Lower leg skin (tissue), 4 donors: Measurements from ENCODE around the gene ARHGAP22. TPM values are rescaled to one million over a fixed set of nuclear protein-coding genes. Genes with fewer than 3 reads are reported as not detected.
A peak's percentile ranks its signal among the peaks of the same experiment; 100 is the strongest.

Experiments used
- DNase-seq, 2 donors: peaks; one replicate each; pipeline ENCODE4 v3.0.0-alpha.2; 2019; ENCODE audit warnings: low spot score in 2 of 2
- H3K4me3 ChIP-seq: fragments of 200-600 bp; sonication (generic); 2 replicates; pipeline ENCODE4 v1.5.1; 2017; ENCODE audit warnings: mild to moderate bottlenecking, low read depth; ENCODE audit not compliant: poor library complexity, severe bottlenecking
- CTCF ChIP-seq, 3 donors: fragments of 450-650 bp; IDR thresholded peaks; one replicate each; pipeline ENCODE4 v1.5.1; 2016; ENCODE audit warnings: antibody characterized with exemption in 3 of 3, mild to moderate bottlenecking in 3 of 3, moderate library complexity in 2 of 3
- POLR2A ChIP-seq, 2 donors: fragments of 450-650 bp; IDR thresholded peaks; one replicate each; pipeline ENCODE4 v1.6.1; 2016 to 2017; ENCODE audit warnings: antibody characterized with exemption in 2 of 2, mild to moderate bottlenecking in 1 of 2, moderate library complexity in 1 of 2
- WGBS, 2 donors: methylation state at CpG; one replicate each; pipeline ENCODE4 v1.1.5; 2018; 5-methylcytosine and 5-hydroxymethylcytosine counted together
- intact Hi-C: fragments of 100-400 bp; cut with DNase I; formaldehyde crosslinking; loops from one replicate; pipeline ENCODE4 v1.15.0; 2023; ENCODE audit warnings: low total_unique reads
- total RNA-seq, 4 donors: library from RNA; depleted of rRNA; stranded (reverse); fragments of >200 nt; gene quantifications; one replicate each; pipeline ENCODE4 v1.1.0, GENCODE V29; 2016

ARHGAP22 gene
- total RNA-seq, 4 donors from 2014 or later = 0.46 to 3.0 (median 1.4) TPM

GRCh38 chr10:48610585-48611093, 5.8 kb upstream of the ARHGAP22 start:
- H3K4me3 ChIP-seq = no peak overlapping the region
- DNase-seq = peak in 1 of 2 donors; percentile 39
- intact Hi-C loops = no loop called here
- WGBS, 2 donors = 89 to 96% methylated on average over 4 of the region's 4 CpGs
- TF ChIP-seq POLR2A (IDR thresholded peaks at IDR 0.05) (no peak), CTCF (IDR thresholded peaks at IDR 0.05) (no peak)

- DNase-seq = peak in 1 of 2 donors; percentile 70
- H3K4me3 ChIP-seq = no peak overlapping the region
- 78 to 85% methylated on average over 4 of the region's 4 CpGs for WGBS, 2 donors
- no peak for TF ChIP-seq POLR2A (IDR thresholded peaks at IDR 0.05)
- TF ChIP-seq CTCF (IDR thresholded peaks at IDR 0.05) = no peak
- intact Hi-C loops = no loop called here
These were observed 5.2 kb upstream of the ARHGAP22 start for GRCh38 chr10:48609899-48610584.

GRCh38 chr10:48609441-48609840, 4.6 kb upstream of the ARHGAP22 start:
- H3K4me3 ChIP-seq = no peak overlapping the region
- TF ChIP-seq POLR2A (IDR thresholded peaks at IDR 0.05) (no peak), CTCF (IDR thresholded peaks at IDR 0.05) (no peak)
- intact Hi-C loops = no loop called here
- WGBS, 2 donors = 82 to 87% methylated on average over 5 of the region's 5 CpGs
- no peak for DNase-seq

- no peak for DNase-seq
- intact Hi-C loops = no loop called here
- no peak overlapping the region for H3K4me3 ChIP-seq
- no peak for TF ChIP-seq POLR2A (IDR thresholded peaks at IDR 0.05)
- TF ChIP-seq CTCF (IDR thresholded peaks at IDR 0.05) = no peak
These were observed 4.1 kb upstream of the ARHGAP22 start for GRCh38 chr10:48608976-48609375.

- no peak for TF ChIP-seq POLR2A (IDR thresholded peaks at IDR 0.05)
- no peak for TF ChIP-seq CTCF (IDR thresholded peaks at IDR 0.05)
- peak in 1 of 2 donors; percentile 72 for DNase-seq
- H3K4me3 ChIP-seq = no peak overlapping the region
- 65 to 73% methylated on average over 3 of the region's 3 CpGs for WGBS, 2 donors
- intact Hi-C loops = no loop called here
These were observed 3.4 kb upstream of the ARHGAP22 start for GRCh38 chr10:48608279-48608681.
